Pancreas (tissue), 10 donors: Measurements from ENCODE around the gene COL4A1. TPM values are rescaled to one million over a fixed set of nuclear protein-coding genes. Genes with fewer than 3 reads are reported as not detected.

Experiments used
- ATAC-seq, 4 donors: fragments of 200-7000 bp; cut with Tn5 transposase; one replicate each; pipeline versions ENCODE4 v1.8.0 to v1.9.1; 2020; ENCODE audit warnings: mild to moderate bottlenecking in 4 of 4, moderate library complexity in 4 of 4
- DNase-seq, 6 donors: peaks; one replicate each; pipeline ENCODE4 v3.0.0-alpha.2; 2020
- FAIRE-seq: peaks from 2 replicates; lab custom pipeline; 2012; peaks lifted over from hg19 to GRCh38; lab: Jason Lieb, UNC
- H3K27ac ChIP-seq, 4 donors: fragments of 200-600 bp; sonication (generic); 1 replicate in 3 of 4; 2 replicates in 1 of 4; pipeline versions ENCODE4 v1.5.0 to v1.8.0; 2020
- H3K27me3 ChIP-seq, 4 donors: fragments of 200-600 bp; one replicate each; pipeline ENCODE4 v1.8.0; 2021
- H3K36me3 ChIP-seq, 3 donors: fragments of 200-600 bp; sonication (generic) in 1 of 3; one replicate each; pipeline versions ENCODE4 v1.5.0 to v1.8.0; 2020 to 2021
- H3K4me1 ChIP-seq, 3 donors: fragments of 200-600 bp; one replicate each; pipeline ENCODE4 v1.8.0; 2021
- H3K4me3 ChIP-seq, 4 donors: fragments of 200-600 bp; sonication (generic) in 2 of 4; one replicate each; pipeline versions ENCODE4 v1.5.0 to v1.8.0; 2020 to 2021
- H3K9me3 ChIP-seq, 4 donors: fragments of 200-600 bp; one replicate each; pipeline ENCODE4 v1.8.0; 2021
- WGBS, 2 donors: extraction: QIAGEN DNeasy Blood & Tissue Kit; methylation state at CpG; one replicate each; pipeline ENCODE4 v1.1.7; 2013; 5-methylcytosine and 5-hydroxymethylcytosine counted together
- intact Hi-C, 3 donors: fragments of 100-400 bp; cut with DNase I; formaldehyde crosslinking; loops; one replicate each; pipeline versions ENCODE4 v1.11.1 to v1.14.2; 2022
- polyA plus RNA-seq, 2 donors: library from polyadenylated mRNA; stranded (reverse); fragments of 200-250 nt; gene quantifications; one replicate each; pipeline ENCODE4 v1.2.3, GENCODE V29; 2013
- total RNA-seq, 6 donors: library from RNA; stranded (reverse); fragmentation: NEBNext Ultra II Directional in 4 of 6; extraction: Animal tissue kit (Norgen Biotek cat#: 25700) in 4 of 6; gene quantifications; one replicate each; pipeline versions ENCODE4 v1.2.1 to v1.2.4, GENCODE V29; 2021 to 2023
- TF ChIP-seq, protein P1 (sequence below), 4 donors: fragments of 200-600 bp; sonication (generic) in 3 of 4; IDR thresholded peaks; one replicate each; pipeline versions ENCODE4 v1.5.0 to v1.8.0; 2021; ENCODE audit warnings: antibody characterized with exemption in 4 of 4
- donor health status: healthy with polysubstance abuse.
- donor health status: DM: no; HTN: no; CAD: no; lungs with moderate emphysema.
- donor health status: DM: no; HTN: no; CAD: no.
- donor health status: control.
- donor health status: control.
- donor health status: Bipolar disorder and iron deficiency.
- donor health status: DM: yes; HTN: yes; CAD: no.
- donor health status: DM: no; HTN: no; CAD: no.
- donor health status: DM: no; HTN: no; CAD: no.
- donor health status: DM: yes; HTN: yes; CAD: no.

COL4A1 gene
- total and polyA plus RNA-seq, 8 donors: 20.7 to 167 (median 35.6) TPM

DNA sequence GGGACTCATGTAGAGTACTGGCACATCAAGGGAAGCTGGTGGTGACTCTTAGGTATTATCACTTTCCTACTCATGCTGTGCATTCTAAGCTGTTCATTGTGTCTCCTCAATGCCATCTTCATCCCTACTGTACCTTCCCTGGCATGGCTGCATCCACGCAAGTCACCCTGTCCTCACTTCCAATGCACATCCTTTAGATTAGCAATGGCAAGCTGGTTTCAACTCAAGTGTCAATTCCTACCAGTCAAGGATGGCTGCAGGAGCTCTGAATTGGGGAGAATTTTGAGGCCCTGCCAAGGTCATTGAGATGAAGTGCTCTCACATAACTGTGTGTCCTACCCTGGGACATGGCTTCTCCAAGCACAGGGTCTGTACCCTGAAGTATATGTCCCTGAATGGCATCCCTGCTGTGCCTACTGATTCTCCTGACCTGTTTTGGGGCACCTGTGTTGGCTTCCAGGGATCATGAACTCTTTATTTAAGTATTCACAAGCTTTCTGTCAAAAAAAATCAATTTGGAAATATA, 24.6 kb downstream of the COL4A1 start:
- DNase-seq (no peak), ATAC-seq (no peak), FAIRE-seq (no peak)
- Histone ChIP-seq H3K27ac (no peak overlapping the region), H3K27me3 (no peaks in the 10 kb centered on the region), H3K36me3 (no peaks in the 10 kb centered on the region), H3K4me3 (no peak overlapping the region), H3K4me1 (no peaks in the 10 kb centered on the region), H3K9me3 (no peaks in the 10 kb centered on the region)
- TF ChIP-seq, protein P1, sequence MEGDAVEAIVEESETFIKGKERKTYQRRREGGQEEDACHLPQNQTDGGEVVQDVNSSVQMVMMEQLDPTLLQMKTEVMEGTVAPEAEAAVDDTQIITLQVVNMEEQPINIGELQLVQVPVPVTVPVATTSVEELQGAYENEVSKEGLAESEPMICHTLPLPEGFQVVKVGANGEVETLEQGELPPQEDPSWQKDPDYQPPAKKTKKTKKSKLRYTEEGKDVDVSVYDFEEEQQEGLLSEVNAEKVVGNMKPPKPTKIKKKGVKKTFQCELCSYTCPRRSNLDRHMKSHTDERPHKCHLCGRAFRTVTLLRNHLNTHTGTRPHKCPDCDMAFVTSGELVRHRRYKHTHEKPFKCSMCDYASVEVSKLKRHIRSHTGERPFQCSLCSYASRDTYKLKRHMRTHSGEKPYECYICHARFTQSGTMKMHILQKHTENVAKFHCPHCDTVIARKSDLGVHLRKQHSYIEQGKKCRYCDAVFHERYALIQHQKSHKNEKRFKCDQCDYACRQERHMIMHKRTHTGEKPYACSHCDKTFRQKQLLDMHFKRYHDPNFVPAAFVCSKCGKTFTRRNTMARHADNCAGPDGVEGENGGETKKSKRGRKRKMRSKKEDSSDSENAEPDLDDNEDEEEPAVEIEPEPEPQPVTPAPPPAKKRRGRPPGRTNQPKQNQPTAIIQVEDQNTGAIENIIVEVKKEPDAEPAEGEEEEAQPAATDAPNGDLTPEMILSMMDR (IDR thresholded peaks at IDR 0.05): no peak
- 88 to 96% methylated on average over 1 of the region's 1 CpG for WGBS, 2 donors
- intact Hi-C loops: no loop called here

DNA sequence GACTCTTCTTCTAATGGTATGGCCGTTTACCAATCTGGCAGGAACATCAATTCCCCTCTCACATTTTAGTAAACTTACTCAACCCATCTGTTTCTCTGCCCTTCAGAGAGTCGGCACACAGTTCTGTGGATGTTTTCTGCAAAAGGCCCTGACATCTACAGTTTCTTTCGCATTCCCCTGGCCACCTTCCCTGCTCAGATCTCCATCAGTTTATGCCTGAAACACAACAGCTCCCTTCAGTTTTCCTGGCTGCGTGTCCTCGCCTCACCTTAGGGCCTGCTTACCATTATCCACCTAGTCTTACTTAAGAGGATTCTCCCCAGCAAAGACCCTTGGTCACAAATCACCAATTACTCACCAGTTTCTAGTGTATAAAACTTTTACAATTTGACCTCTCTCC, 25.2 kb downstream of the COL4A1 start:
- TF ChIP-seq, protein P1 (IDR thresholded peaks at IDR 0.05): no peak
- FAIRE-seq: no peak
- intact Hi-C loops: no loop called here

DNA sequence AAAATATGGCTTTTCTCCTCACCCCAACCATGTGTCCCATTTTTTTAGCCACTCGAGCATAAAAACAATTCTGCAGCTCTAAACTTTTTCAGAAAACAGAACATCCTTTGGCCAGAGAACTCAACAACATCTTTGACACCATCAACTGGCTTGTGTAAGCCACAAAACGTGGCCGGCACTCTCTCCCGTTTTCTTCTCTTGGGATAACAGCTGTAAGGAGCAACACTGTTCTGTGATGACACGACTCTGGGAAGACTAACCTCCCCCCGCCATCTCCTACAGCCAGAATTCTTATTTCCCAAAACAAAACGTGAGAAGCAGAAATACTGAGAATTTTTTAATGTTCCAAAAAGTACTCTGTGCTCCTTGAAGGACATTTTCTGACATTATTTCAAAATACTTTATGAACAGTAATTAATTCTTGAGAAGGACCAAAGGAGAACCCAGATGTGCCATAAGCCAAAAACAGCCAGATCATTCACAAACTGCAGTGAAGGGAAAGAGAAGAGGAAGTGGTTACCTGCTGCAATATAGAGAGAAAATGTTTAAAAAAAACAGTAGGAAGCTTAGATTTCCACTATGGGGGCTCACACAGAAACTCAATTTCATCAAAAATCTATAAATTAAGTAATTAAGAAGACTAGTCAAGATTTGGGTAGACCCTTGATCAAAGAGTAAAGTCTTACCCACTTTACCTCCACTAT, 25.8 kb downstream of the COL4A1 start:
- no peak overlapping the region for H3K27ac ChIP-seq
- H3K27me3 ChIP-seq: no peaks in the 10 kb centered on the region
- peak in 1 of 4 donors; percentile 50 for ATAC-seq
- DNase-seq: no peak
- no peak for FAIRE-seq
- intact Hi-C loops: no loop called here
- H3K36me3 ChIP-seq: no peaks in the 10 kb centered on the region
- 62 to 64% methylated on average over 7 of the region's 7 CpGs for whole genome bisulfite sequencing, 2 donors
- TF ChIP-seq, protein P1 (IDR thresholded peaks at IDR 0.05): no peak
- H3K4me1 ChIP-seq: no peaks in the 10 kb centered on the region
- H3K4me3 ChIP-seq: no peak overlapping the region
- no peaks in the 10 kb centered on the region for H3K9me3 ChIP-seq

More for the DNA sequence above, 25.2 kb downstream of the COL4A1 start:
- DNase-seq (no peak), ATAC-seq (no peak)
- 80 to 81% methylated on average over 5 of the region's 5 CpGs for WGBS, 2 donors
- H3K9me3 ChIP-seq: no peaks in the 10 kb centered on the region
- no peak overlapping the region for H3K27ac ChIP-seq
- no peaks in the 10 kb centered on the region for H3K27me3 ChIP-seq
- no peaks in the 10 kb centered on the region for H3K36me3 ChIP-seq
- no peak overlapping the region for H3K4me3 ChIP-seq
- H3K4me1 ChIP-seq: no peaks in the 10 kb centered on the region

DNA sequence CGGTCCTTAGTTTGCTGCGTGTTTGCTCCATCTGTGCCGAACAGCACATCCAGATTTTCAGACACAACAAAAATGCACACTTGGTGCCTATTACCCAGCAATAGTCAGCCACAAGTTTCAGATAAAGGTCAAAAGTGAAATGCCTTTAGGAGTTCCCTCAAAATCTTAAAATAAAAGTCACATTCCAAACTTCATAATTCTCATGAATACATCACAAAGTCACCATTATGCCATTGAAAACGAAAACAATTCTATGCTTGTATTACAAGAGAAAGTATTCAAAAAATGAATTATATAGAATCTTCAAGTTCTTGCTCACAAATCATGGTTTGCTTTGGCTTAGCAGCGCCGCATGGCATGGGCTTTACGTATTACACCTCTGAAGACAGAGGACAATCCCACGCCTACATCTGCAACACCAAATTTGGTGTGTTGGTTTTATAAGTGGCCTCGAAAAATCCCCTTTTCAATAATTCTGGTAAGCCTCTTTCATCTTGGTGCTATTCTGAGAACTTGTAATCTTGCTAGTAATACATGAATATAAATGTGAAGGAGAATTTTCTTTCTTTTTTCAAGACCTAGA, 26.6 kb downstream of the COL4A1 start:
- Histone ChIP-seq H3K4me3 (no peak overlapping the region), H3K27me3 (no peaks in the 10 kb centered on the region), H3K4me1 (no peaks in the 10 kb centered on the region), H3K36me3 (no peaks in the 10 kb centered on the region), H3K27ac (no peak overlapping the region), H3K9me3 (no peaks in the 10 kb centered on the region)
- intact Hi-C loops: no loop called here
- WGBS, 2 donors: 78 to 85% methylated on average over 9 of the region's 9 CpGs
- FAIRE-seq (no peak), ATAC-seq (no peak), DNase-seq (no peak)
- TF ChIP-seq, protein P1 (IDR thresholded peaks at IDR 0.05): no peak

DNA sequence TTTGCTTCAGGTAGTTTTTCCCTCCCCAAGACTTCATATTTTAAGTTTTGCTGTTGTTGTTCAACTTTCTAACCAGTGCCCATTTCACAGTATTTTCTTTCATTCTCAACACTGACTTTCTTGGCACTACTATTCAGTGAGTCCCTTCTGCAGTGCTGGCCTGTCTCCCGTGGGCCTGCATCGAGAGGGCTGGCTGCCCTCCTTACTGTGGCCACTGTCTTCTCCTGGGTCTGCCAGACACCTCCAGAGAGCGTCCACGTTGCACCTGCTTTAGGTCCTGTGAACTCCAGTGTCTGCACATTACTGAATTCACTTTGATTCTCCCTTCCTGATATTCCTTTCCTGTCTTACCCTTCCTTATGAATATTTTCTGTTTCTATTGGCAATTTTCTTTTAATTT, 27.3 kb downstream of the COL4A1 start:
- no peak overlapping the region for H3K4me3 ChIP-seq
- FAIRE-seq (no peak), ATAC-seq (no peak), DNase-seq (no peak)
- no peaks in the 10 kb centered on the region for H3K36me3 ChIP-seq
- no peaks in the 10 kb centered on the region for H3K4me1 ChIP-seq
- H3K27ac ChIP-seq: no peak overlapping the region
- TF ChIP-seq, protein P1 (IDR thresholded peaks at IDR 0.05): no peak
- 76 to 78% methylated on average over 4 of the region's 4 CpGs for WGBS, 2 donors
- no peaks in the 10 kb centered on the region for H3K9me3 ChIP-seq
- no peaks in the 10 kb centered on the region for H3K27me3 ChIP-seq
- intact Hi-C loops: no loop called here
